Measurements from ENCODE around the gene INHA. TPM values are rescaled to one million over a fixed set of nuclear protein-coding genes. Genes with fewer than 3 reads are reported as not detected.

INHA gene
- polyA plus RNA-seq, 1 of the 3 experiments (the other 2 are of a cell fraction), result 1.2 TPM

- H3K4me1 ChIP-seq (ENCODE audit: control insufficient read depth in 1 of 2, insufficient read depth in 2 of 2, low read depth in 1 of 2, low read length in 1 of 2), result peaks cover 0 to 39% of the 10 kb centered on the region in 2 experiments; a peak in 1 of 4 replicates
- no peaks in the 10 kb centered on the region for H4K20me1 ChIP-seq (ENCODE audit: insufficient read depth)
- 94% methylated on average over 18 of the region's 18 CpGs for WGBS (ENCODE audit: low lambda C conversion rate)
- no peaks in the 10 kb centered on the region for H3K9me3 ChIP-seq
- no peaks in the 10 kb centered on the region for H3K79me2 ChIP-seq (ENCODE audit: insufficient read depth)
- no peak for DNase-seq
- H3K9me2 ChIP-seq, result no peaks in the 10 kb centered on the region
- CTCF ChIA-PET, result interaction anchor here (0.7 to 3.0 kb wide), 8 partner anchors 11 to 373 kb away, joined by 3 to 23 read pairs (median 4); no protein-coding TSS in a partner anchor
- no peaks in the 10 kb centered on the region for H3F3A ChIP-seq (replicated peaks; ENCODE audit: insufficient read depth)
- POLR2A ChIA-PET, result interaction anchor here (0.8 kb wide), 1 partner anchor 11 kb away, joined by 3 read pairs; no protein-coding TSS in a partner anchor
- H3K9ac ChIP-seq, result no peak overlapping the region
- no peak overlapping the region for H2AFZ ChIP-seq (ENCODE audit: low read depth)
- no peak overlapping the region for H3K27ac ChIP-seq (ENCODE audit: low read depth in 2 of 2, low read length in 1 of 2)
- H3K4me2 ChIP-seq, result no peak overlapping the region
- H3K36me3 ChIP-seq (replicated peaks in 1 of 2; ENCODE audit: control insufficient read depth in 1 of 2, insufficient read depth in 2 of 2, low read length in 1 of 2), result peaks cover 0 to 2% of the 10 kb centered on the region in 2 experiments
- H3K4me3 ChIP-seq (ENCODE audit: low read depth in 2 of 2, low read length in 1 of 2), result no peak overlapping the region
- no peaks in the 10 kb centered on the region for H3K27me3 ChIP-seq (ENCODE audit: insufficient read depth)
- TF ChIP-seq MEF2A (IDR thresholded peaks at IDR 0.05; ENCODE audit: borderline replicate concordance, low read depth), result no peak
- TF ChIP-seq FOSL2 (IDR thresholded peaks at IDR 0.05; ENCODE audit: borderline replicate concordance, low read depth), result no peak
- no peak for TF ChIP-seq SIN3A (IDR thresholded peaks at IDR 0.05; ENCODE audit: borderline replicate concordance, low read depth, low read length)
- TF ChIP-seq CTCF (IDR thresholded peaks at IDR 0.05), result no peak
- no peak for TF ChIP-seq RAD21 (IDR thresholded peaks at IDR 0.05; ENCODE audit: low read length)
- TF ChIP-seq ELF1 (IDR thresholded peaks at IDR 0.05), result no peak
- TF ChIP-seq PBX3 (IDR thresholded peaks at IDR 0.05), result no peak
- TF ChIP-seq, protein P1, sequence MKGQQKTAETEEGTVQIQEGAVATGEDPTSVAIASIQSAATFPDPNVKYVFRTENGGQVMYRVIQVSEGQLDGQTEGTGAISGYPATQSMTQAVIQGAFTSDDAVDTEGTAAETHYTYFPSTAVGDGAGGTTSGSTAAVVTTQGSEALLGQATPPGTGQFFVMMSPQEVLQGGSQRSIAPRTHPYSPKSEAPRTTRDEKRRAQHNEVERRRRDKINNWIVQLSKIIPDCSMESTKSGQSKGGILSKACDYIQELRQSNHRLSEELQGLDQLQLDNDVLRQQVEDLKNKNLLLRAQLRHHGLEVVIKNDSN (IDR thresholded peaks at IDR 0.05; ENCODE audit: borderline replicate concordance, low read depth), result no peak
- TF ChIP-seq, protein P2, sequence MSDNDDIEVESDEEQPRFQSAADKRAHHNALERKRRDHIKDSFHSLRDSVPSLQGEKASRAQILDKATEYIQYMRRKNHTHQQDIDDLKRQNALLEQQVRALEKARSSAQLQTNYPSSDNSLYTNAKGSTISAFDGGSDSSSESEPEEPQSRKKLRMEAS (IDR thresholded peaks at IDR 0.05; ENCODE audit: low read depth), result no peak
- TF ChIP-seq TEAD4 (IDR thresholded peaks at IDR 0.05; ENCODE audit: borderline replicate concordance, insufficient read depth), result no peak
- TF ChIP-seq ZBTB33 (IDR thresholded peaks at IDR 0.05; ENCODE audit: borderline replicate concordance, low read depth), result no peak
- no peak for TF ChIP-seq TCF12 (IDR thresholded peaks at IDR 0.05)
- TF ChIP-seq TAF1 (IDR thresholded peaks at IDR 0.05; ENCODE audit: borderline replicate concordance, low read depth, low read length), result no peak
- TF ChIP-seq REST (IDR thresholded peaks at IDR 0.05; ENCODE audit: low read depth, low read length), result no peak
- TF ChIP-seq JUND (IDR thresholded peaks at IDR 0.05), result no peak
- TF ChIP-seq, protein P3, sequence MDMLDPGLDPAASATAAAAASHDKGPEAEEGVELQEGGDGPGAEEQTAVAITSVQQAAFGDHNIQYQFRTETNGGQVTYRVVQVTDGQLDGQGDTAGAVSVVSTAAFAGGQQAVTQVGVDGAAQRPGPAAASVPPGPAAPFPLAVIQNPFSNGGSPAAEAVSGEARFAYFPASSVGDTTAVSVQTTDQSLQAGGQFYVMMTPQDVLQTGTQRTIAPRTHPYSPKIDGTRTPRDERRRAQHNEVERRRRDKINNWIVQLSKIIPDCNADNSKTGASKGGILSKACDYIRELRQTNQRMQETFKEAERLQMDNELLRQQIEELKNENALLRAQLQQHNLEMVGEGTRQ (IDR thresholded peaks at IDR 0.05; ENCODE audit: borderline replicate concordance, low read depth, low read length), result no peak
- no peak for TF ChIP-seq RCOR1 (IDR thresholded peaks at IDR 0.05; ENCODE audit: low read length)
Observed at GRCh38 chr2:219548990-219549389, 23.1 kb upstream of the INHA start.
